Spleen (tissue), 11 donors: Measurements from ENCODE around the gene TMEM63B. TPM values are rescaled to one million over a fixed set of nuclear protein-coding genes. Genes with fewer than 3 reads are reported as not detected.

Experiments
- DNase-seq: peaks from one replicate; pipeline ENCODE4 v3.0.0-alpha.2; 2020
- H3K27ac ChIP-seq, 8 donors: fragments of 200-600 bp; sonication (generic) in 7 of 8; 1 replicate in 4 of 8; 2 replicates in 4 of 8; pipeline versions ENCODE4 v1.5.0 to v1.8.0; 2016 to 2021; ENCODE audit warnings: inconsistent platforms in 4 of 8, mild to moderate bottlenecking in 4 of 8, moderate library complexity in 1 of 8
- H3K27me3 ChIP-seq, 7 donors: fragments of 200-600 bp; sonication (generic) in 6 of 7; replicated peaks in 1 of 7; 1 replicate in 4 of 7; 2 replicates in 3 of 7; pipeline versions ENCODE4 v1.5.0 to v1.8.0; 2016 to 2021; ENCODE audit warnings: inconsistent platforms in 3 of 7, mild to moderate bottlenecking in 1 of 7
- H3K36me3 ChIP-seq, 6 donors: fragments of 200-600 bp; sonication (generic) in 5 of 6; 1 replicate in 4 of 6; 2 replicates in 2 of 6; pipeline versions ENCODE4 v1.5.0 to v1.8.0; 2016 to 2021; ENCODE audit warnings: inconsistent platforms in 2 of 6
- H3K4me1 ChIP-seq, 6 donors: fragments of 200-600 bp; sonication (generic) in 5 of 6; 1 replicate in 3 of 6; 2 replicates in 3 of 6; pipeline versions ENCODE4 v1.5.0 to v1.8.0; 2016 to 2021; ENCODE audit warnings: inconsistent platforms in 3 of 6
- H3K4me3 ChIP-seq, 8 donors: fragments of 200-600 bp; sonication (generic) in 7 of 8; 1 replicate in 4 of 8; 2 replicates in 4 of 8; pipeline versions ENCODE4 v1.5.0 to v1.8.0; 2016 to 2021; ENCODE audit warnings: inconsistent platforms in 4 of 8, mild to moderate bottlenecking in 4 of 8, moderate library complexity in 2 of 8
- H3K9me3 ChIP-seq, 8 donors: fragments of 200-600 bp; sonication (generic) in 7 of 8; 1 replicate in 4 of 8; 2 replicates in 4 of 8; pipeline versions ENCODE4 v1.5.0 to v1.8.0; 2016 to 2021; ENCODE audit warnings: inconsistent platforms in 4 of 8
- CTCF ChIP-seq, 11 experiments: fragments of 200-600 bp in 7 of 11; fragments of 450-650 bp in 4 of 11; sonication (generic) in 4 of 11; IDR thresholded peaks in 8 of 11; conservative IDR thresholded peaks in 3 of 11; 1 replicate in 7 of 11; 2 replicates in 4 of 11; pipeline versions ENCODE4 v1.4.0 to v1.8.0; 2016 to 2021; ENCODE audit warnings: antibody characterized with exemption in 11 of 11, inconsistent platforms in 4 of 11, mild to moderate bottlenecking in 1 of 11
- POLR2A ChIP-seq, 3 donors: fragments of 450-650 bp; IDR thresholded peaks; one replicate each; pipeline ENCODE4 v1.5.1; 2017; ENCODE audit warnings: antibody characterized with exemption in 3 of 3, mild to moderate bottlenecking in 1 of 3
- POLR2AphosphoS5 ChIP-seq, 3 donors: sonication (generic); formaldehyde crosslinking; IDR thresholded peaks; one replicate each; pipeline ENCODE4 v1.5.1; 2017; ENCODE audit warnings: antibody characterized with exemption in 3 of 3
- WGBS, 5 donors: extraction: QIAGEN DNeasy Blood & Tissue Kit in 3 of 5; methylation state at CpG; one replicate each; pipeline versions ENCODE4 v1.1.5 to v1.1.7; 2013 to 2018; 5-methylcytosine and 5-hydroxymethylcytosine counted together
- intact Hi-C: fragments of 100-400 bp; cut with DNase I; formaldehyde crosslinking; loops from one replicate; pipeline ENCODE4 v1.15.0; 2023; ENCODE audit warnings: low total_unique reads
- polyA plus RNA-seq, 3 donors: library from polyadenylated mRNA; stranded (reverse); fragments of 200-250 nt; gene quantifications; one replicate each; pipeline ENCODE4 v1.2.1, GENCODE V29; 2013
- total RNA-seq, 7 donors: library from RNA; depleted of rRNA in 3 of 7; stranded (reverse); fragments of >200 nt in 3 of 7; fragmentation: NEBNext Ultra II Directional in 4 of 7; extraction: Animal tissue kit (Norgen Biotek cat#: 25700) in 4 of 7; gene quantifications; one replicate each; pipeline versions ENCODE4 v1.1.0 to v1.2.1, GENCODE V29; 2016 to 2021
- donor health status: healthy with polysubstance abuse.
- donor health status: DM: no; HTN: no; CAD: no; lungs with moderate emphysema.
- donor health status: DM: no; HTN: no; CAD: no.
- donor health status: Bipolar disorder and iron deficiency.
- donor health status: healthy.
- donor health status: DM: no; HTN: no; CAD: no.
- donor health status: DM: yes; HTN: yes; CAD: no.

The TMEM63B gene
- total and polyA plus RNA-seq, 10 donors, result 2.8 to 24.8 (median 18.3) TPM

DNA sequence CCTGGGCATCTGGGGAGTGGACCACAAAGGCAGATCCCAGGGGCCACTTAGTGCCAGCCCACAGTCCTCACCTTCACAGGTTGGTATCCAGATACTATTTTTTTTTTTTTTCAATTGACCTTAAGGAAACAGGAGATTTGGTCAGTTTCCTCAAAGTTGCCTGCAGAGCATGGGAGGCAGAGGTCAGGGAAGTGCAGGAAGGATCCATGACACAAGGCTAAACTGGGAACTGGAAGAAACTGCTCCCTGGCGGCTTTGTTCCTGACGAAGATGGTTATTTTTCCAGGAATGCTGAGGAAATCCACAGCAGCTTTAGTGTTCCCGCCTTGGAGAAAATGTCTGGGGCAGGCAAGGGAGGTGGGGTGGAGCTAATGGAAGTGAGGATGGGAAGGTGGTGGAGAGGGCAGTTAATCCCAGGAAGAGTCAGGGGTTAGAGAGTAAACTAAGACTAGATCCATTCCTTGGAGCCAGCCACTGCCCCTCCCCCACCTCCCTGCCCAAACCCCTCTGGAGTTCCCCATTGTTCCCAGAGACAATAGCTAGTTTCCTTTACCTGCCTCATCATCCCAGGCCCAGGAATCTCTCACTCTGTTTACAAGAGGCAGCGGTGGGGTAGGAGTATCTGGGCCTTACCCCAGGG is 75.1 kb downstream of the TMEM63B start:
- no peaks in the 10 kb centered on the region for H3K4me1 ChIP-seq
- TF ChIP-seq POLR2AphosphoS5 (IDR thresholded peaks at IDR 0.05), result no peak
- no peak for TF ChIP-seq POLR2A (IDR thresholded peaks at IDR 0.05)
- TF ChIP-seq CTCF (IDR thresholded peaks at IDR 0.05 in 8 of 11, conservative IDR thresholded peaks at IDR 0.05 in 3 of 11), result no peak
- no peaks in the 10 kb centered on the region for H3K9me3 ChIP-seq
- intact Hi-C loops, result no loop called here
- no peaks in the 10 kb centered on the region for H3K27me3 ChIP-seq
- 73 to 85% (median 76%) methylated on average over 4 of the region's 4 CpGs for WGBS, 5 donors
- no peaks in the 10 kb centered on the region for H3K36me3 ChIP-seq
- no peak overlapping the region for H3K4me3 ChIP-seq
- H3K27ac ChIP-seq, result no peak overlapping the region
- no peak for DNase-seq

DNA sequence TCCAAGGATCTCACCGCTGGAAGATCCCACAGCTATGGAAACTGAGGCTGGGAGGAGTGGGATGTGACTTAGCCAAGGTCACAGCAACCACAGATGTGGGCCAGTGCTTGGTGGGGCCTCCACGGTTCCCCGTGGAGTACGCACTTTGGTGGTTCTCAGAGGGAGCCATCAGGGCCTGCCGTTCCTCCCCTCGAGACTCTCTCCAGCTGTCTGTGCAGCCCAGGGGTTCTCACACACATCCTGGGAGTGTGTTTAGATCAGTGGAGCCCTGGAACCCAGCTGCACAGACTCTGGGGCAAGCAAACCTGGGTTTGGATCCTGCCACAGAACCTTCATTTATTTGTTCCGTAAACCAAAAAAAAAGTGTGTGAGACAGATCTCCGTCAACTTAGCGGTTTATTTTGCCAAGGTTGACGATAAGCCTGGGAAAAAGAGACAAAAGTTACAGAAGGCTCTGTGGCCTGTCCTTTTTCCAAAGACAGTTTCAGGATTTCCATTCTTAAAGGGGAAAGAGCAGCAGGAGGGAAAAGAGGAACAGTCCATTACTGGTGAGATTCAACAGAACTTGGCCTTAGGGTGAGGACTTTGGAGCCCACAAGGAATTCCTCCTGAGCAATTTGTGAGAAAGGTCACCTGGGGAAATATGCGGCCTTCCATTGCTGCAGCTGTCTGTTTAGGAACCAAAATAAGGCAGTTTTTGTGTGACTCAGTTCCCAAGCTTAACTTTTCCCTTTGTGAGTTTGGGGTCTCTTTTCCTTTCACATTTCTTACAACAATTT is 75.8 kb downstream of the TMEM63B start:
- no peak for TF ChIP-seq POLR2A (IDR thresholded peaks at IDR 0.05)
- TF ChIP-seq CTCF (IDR thresholded peaks at IDR 0.05 in 8 of 11, conservative IDR thresholded peaks at IDR 0.05 in 3 of 11), result no peak
- TF ChIP-seq POLR2AphosphoS5 (IDR thresholded peaks at IDR 0.05), result no peak
- H3K27ac ChIP-seq, result no peak overlapping the region
- H3K4me1 ChIP-seq, result no peaks in the 10 kb centered on the region
- WGBS, 5 donors, result 88 to 97% (median 90%) methylated on average over 8 to 11 of the region's 11 CpGs
- no peak overlapping the region for H3K4me3 ChIP-seq
- intact Hi-C loops, result no loop called here
- no peaks in the 10 kb centered on the region for H3K9me3 ChIP-seq
- DNase-seq, result no peak
- no peaks in the 10 kb centered on the region for H3K36me3 ChIP-seq
- H3K27me3 ChIP-seq, result no peaks in the 10 kb centered on the region

- Histone ChIP-seq H3K4me1 (no peaks in the 10 kb centered on the region), H3K4me3 (no peak overlapping the region), H3K9me3 (no peaks in the 10 kb centered on the region), H3K36me3 (no peaks in the 10 kb centered on the region), H3K27me3 (no peaks in the 10 kb centered on the region), H3K27ac (no peak overlapping the region)
- DNase-seq, result no peak
- 85 to 94% (median 89%) methylated on average over 6 of the region's 6 CpGs for WGBS, 5 donors
- intact Hi-C loops, result no loop called here
- TF ChIP-seq POLR2AphosphoS5 (IDR thresholded peaks at IDR 0.05) (no peak), CTCF (IDR thresholded peaks at IDR 0.05 in 8 of 11, conservative IDR thresholded peaks at IDR 0.05 in 3 of 11) (no peak), POLR2A (IDR thresholded peaks at IDR 0.05) (no peak)
Observed at GRCh38 chr6:44203955-44204354, 76.6 kb downstream of the TMEM63B start.

Other genes starting within 250 kb of the TMEM63B start
- gene MRPL14, start 102 bp upstream of the TMEM63B start, total RNA-seq, result 10 to 100 TPM; 20.2 to 31.7 (median 23.8) TPM
- gene MRPL14, start 102 bp upstream of the TMEM63B start, polyA plus RNA-seq, result 10 to 100 TPM; 34.8 to 55.3 (median 41.4) TPM
- under 1 TPM in 4 of 7 donors, not detected in 3; 0.13 to 0.26 (median 0.20) TPM for gene CAPN11, start 31.3 kb downstream of the TMEM63B start, total RNA-seq
- under 1 TPM; 0.12 to 0.19 (median 0.17) TPM for gene CAPN11, start 31.3 kb downstream of the TMEM63B start, polyA plus RNA-seq
- 1 to 10 TPM in 3 of 7 donors, under 1 TPM in 3, not detected in 1; 0.34 to 1.5 (median 0.87) TPM for gene MYMX, start 89.4 kb downstream of the TMEM63B start, total RNA-seq
- gene MYMX, start 89.4 kb downstream of the TMEM63B start, polyA plus RNA-seq, result 1 to 10 TPM in 1 of 3 donors, under 1 TPM in 1, not detected in 1; 0.42 to 1.4 TPM
- gene SLC29A1, start 96.0 kb downstream of the TMEM63B start, total RNA-seq, result 10 to 100 TPM; 28.3 to 49.4 (median 33.7) TPM
- 10 to 100 TPM in 1 of 3 donors, 1 to 10 TPM in 2; 8.5 to 18.4 (median 9.2) TPM for gene SLC29A1, start 96.0 kb downstream of the TMEM63B start, polyA plus RNA-seq
- gene HSP90AB1, start 119.5 kb downstream of the TMEM63B start, total RNA-seq, result 100 to 1,000 TPM; 372 to 546 (median 415) TPM
- gene HSP90AB1, start 119.5 kb downstream of the TMEM63B start, polyA plus RNA-seq, result 100 to 1,000 TPM; 196 to 330 (median 302) TPM
- gene SLC35B2, start 130.0 kb downstream of the TMEM63B start, total RNA-seq, result 10 to 100 TPM; 22.4 to 30.4 (median 27.9) TPM
- 10 to 100 TPM; 17.6 to 22.0 (median 21.7) TPM for gene SLC35B2, start 130.0 kb downstream of the TMEM63B start, polyA plus RNA-seq
- 10 to 100 TPM; 32.2 to 89.7 (median 60.7) TPM for gene NFKBIE, start 138.0 kb downstream of the TMEM63B start, total RNA-seq
- 10 to 100 TPM; 41.3 to 49.8 (median 42.3) TPM for gene NFKBIE, start 138.0 kb downstream of the TMEM63B start, polyA plus RNA-seq
- under 1 TPM in 1 of 7 donors, not detected in 6; 0.17 TPM for gene TMEM151B, start 142.9 kb downstream of the TMEM63B start, total RNA-seq
- gene TMEM151B, start 142.9 kb downstream of the TMEM63B start, polyA plus RNA-seq, result under 1 TPM in 2 of 3 donors, not detected in 1; 0.03 to 0.11 TPM
- 10 to 100 TPM; 11.0 to 16.8 (median 14.6) TPM for gene AARS2, start 185.8 kb downstream of the TMEM63B start, total RNA-seq
- gene AARS2, start 185.8 kb downstream of the TMEM63B start, polyA plus RNA-seq, result 1 to 10 TPM; 3.5 to 6.7 (median 3.7) TPM
- gene SPATS1, start 215.1 kb downstream of the TMEM63B start, total RNA-seq, result not detected
- gene SPATS1, start 215.1 kb downstream of the TMEM63B start, polyA plus RNA-seq, result not detected